ENCODE results near the gene IL3. TPM values are rescaled to one million over a fixed set of nuclear protein-coding genes. Genes with fewer than 3 reads are reported as not detected.

The IL3 gene
- total RNA-seq, 3 donors from 2014 or later: not detected

DNA sequence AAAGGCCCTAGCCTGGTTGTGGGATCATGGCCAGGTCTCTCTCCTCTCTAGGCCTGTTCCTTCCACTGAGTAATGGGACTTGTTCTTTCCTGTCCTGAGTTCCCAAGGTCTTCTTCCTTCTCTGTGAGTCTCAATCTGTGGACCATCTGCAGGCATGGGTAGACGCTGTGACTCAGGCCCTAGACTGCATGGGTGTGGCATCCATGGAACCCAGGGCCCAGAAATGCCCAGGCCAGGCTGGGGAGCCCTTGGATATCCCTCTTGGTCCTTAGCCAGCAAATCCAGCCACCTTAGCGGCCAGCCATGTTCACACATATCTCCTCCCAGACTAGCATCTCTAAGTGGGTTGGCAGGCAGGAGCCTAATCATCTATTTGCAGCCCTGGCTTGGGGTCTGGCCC, 46.7 kb upstream of the IL3 start:
- TF ChIP-seq CTCF (IDR thresholded peaks at IDR 0.05): no peak
- peak in 1 of 3 donors; percentile 9 for DNase-seq
- intact Hi-C loops (cut with DNase I, micrococcal nuclease): no loop called here

DNA sequence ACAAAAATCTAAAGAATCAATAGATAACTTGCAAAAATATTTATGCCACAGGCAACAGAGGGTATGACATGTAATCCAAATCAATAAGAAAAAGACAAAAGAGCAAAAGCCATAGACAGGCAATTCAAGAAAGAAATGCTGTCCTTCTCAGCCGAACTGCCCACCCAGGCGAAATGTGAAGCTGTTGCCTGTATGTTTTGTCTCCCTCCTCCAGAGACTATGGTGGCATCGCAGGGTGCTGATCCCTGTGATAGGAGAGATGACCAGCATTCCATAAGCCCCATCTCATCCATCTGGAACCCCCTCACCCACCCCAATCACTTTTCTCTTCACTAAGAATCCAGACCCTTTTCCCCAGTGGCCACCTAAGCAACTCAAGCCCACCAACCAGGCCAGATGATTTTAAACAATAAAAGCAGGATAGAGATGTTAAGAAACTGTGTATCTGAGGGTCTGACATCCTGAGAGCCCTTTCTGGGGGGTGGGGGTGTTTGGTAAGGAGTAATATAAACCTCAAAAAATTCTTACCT, 43.7 kb upstream of the IL3 start:
- Histone ChIP-seq H3K9me3 (no peaks in the 10 kb centered on the region), H3K4me1 (ENCODE audit: low read depth) (peaks cover 3% of the 10 kb centered on the region), H3K4me3 (no peak overlapping the region), H3K36me3 (ENCODE audit: low read depth) (no peaks in the 10 kb centered on the region)
- DNase-seq (no peak), ATAC-seq (no peak)
- TF ChIP-seq CTCF (IDR thresholded peaks at IDR 0.05): no peak
- intact Hi-C loops (cut with DNase I, micrococcal nuclease): no loop called here

More for the DNA sequence above, 46.7 kb upstream of the IL3 start:
- no peak for ATAC-seq
- H3K9me3 ChIP-seq: no peaks in the 10 kb centered on the region
- H3K4me1 ChIP-seq (ENCODE audit: low read depth): peaks cover 10% of the 10 kb centered on the region
- H3K36me3 ChIP-seq (ENCODE audit: low read depth): no peaks in the 10 kb centered on the region
- no peak overlapping the region for H3K4me3 ChIP-seq

- DNase-seq: no peak
- TF ChIP-seq CTCF (IDR thresholded peaks at IDR 0.05): no peak
- no peaks in the 10 kb centered on the region for H3K36me3 ChIP-seq (ENCODE audit: low read depth)
- no peaks in the 10 kb centered on the region for H3K4me1 ChIP-seq (ENCODE audit: low read depth)
- no peak overlapping the region for H3K4me3 ChIP-seq
- H3K9me3 ChIP-seq: no peaks in the 10 kb centered on the region
- ATAC-seq: no peak
- intact Hi-C loops (cut with DNase I, micrococcal nuclease): no loop called here
Observed at GRCh38 chr5:132017316-132017715, 43.1 kb upstream of the IL3 start.

DNA sequence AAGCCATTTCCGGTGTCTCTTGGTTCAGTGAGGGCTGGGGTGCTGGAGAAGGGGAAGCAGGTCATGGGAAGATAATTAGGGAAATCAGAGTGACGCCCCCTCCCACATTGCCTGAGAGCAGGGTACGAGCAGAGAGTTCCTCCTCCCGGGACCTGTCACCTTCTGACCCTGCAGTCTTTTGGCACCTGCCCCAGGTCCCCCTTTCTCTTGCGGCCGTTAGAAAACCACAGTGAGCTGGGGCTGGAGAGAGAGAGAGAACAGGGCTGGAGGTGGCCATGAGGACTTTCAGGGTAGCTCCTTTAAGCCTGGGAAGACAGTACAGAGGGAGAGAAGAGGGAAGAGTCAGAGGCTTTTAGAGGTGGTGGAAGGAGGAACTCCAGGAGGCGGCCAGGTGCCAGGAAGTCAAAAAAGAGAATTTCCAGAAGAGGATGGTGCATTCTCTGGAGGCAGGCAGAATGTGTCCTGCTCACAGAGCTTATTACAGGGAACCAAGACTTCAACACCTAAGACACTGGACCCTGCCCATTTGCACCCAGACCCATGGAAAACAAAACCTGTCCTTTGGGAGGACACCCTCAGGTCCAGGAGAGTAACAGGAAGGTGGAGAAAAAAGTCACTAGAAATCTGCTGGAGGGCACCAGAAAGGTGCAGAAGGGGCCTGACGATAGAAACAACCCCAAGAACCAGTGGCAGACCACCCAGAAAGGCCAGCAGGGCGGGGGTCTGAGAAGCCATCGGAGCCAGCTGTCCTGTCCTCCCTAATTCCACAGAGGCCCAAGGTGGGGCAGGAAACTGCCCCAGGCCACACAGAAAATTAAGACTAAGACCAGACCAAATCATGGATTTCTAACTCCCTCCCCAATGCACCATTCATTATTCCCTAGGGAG, 42.5 kb upstream of the IL3 start:
- H3K4me3 ChIP-seq: no peak overlapping the region
- H3K9me3 ChIP-seq: no peaks in the 10 kb centered on the region
- no peaks in the 10 kb centered on the region for H3K4me1 ChIP-seq (ENCODE audit: low read depth)
- intact Hi-C loops (cut with DNase I, micrococcal nuclease): no loop called here
- no peak for TF ChIP-seq CTCF (IDR thresholded peaks at IDR 0.05)
- no peaks in the 10 kb centered on the region for H3K36me3 ChIP-seq (ENCODE audit: low read depth)
- ATAC-seq (no peak), DNase-seq (no peak)

GRCh38 chr5:132019337-132019736, 41.1 kb upstream of the IL3 start:
- no peak for TF ChIP-seq CTCF (IDR thresholded peaks at IDR 0.05)
- intact Hi-C loops (cut with DNase I, micrococcal nuclease): no loop called here
- Histone ChIP-seq H3K36me3 (ENCODE audit: low read depth) (no peaks in the 10 kb centered on the region), H3K4me1 (ENCODE audit: low read depth) (no peaks in the 10 kb centered on the region), H3K4me3 (no peak overlapping the region), H3K9me3 (no peaks in the 10 kb centered on the region)
- ATAC-seq (no peak), DNase-seq (no peak)
